GM19240 (cell line): ENCODE measurements around the gene COL10A1.

ENCODE experiments used
- DNase-seq: peaks from one replicate; pipeline ENCODE4 v3.0.0; 2011; ENCODE audit warnings: low spot score; ENCODE audit not compliant: insufficient read length

The COL10A1 gene

GRCh38 chr6:116126032-116126431, at the start of gene COL10A1:
Gene COL10A1 (minus strand): TSS chr6:116126132. CDS start chr6:116125492, 640 bp downstream.
- no peak for DNase-seq

DNA sequence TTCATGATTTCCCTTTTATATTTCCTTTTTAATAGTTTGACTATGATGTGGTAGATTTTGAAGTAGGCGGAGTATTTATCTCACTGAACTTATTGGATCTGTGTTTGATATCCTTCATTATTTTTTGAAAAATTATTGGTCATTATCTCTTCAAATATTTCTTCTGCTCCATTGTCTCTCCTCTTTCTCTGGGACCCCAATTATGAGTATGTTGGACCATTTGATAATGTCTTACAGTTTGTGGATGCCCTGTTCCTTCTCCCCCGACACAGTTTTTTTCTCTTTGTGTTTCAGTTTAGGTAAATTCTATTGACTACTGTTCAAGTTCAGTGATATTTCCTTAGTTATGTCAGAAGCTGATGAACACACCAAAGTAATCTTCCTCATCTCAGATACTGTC, 49.4 kb upstream of the COL10A1 start:
- DNase-seq, result no peak

- DNase-seq, result no peak
Observed at GRCh38 chr6:116173928-116174327, 48.0 kb upstream of the COL10A1 start.

- no peak for DNase-seq
Observed at GRCh38 chr6:116170358-116171057, 44.6 kb upstream of the COL10A1 start.

DNA sequence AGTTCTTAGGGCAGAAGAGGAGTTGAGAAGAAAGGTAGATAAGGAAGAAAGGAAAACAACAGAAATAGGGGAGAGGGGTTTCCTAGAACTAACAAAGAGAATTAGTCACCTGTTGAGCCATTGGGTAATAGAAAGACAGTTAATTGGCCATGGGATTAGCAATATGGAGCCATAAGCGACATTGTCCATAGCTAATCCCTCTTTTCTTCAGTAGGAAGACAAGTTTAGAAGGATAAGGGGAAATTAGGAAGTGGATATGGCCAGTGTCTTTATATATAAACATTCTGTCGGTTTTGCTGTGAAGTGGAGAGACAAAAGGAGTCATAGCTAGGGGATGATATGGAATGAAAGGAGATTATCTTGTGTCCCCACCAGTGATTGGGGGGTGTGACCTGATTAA, 43.9 kb upstream of the COL10A1 start:
- no peak for DNase-seq

GRCh38 chr6:116168148-116168547, 42.2 kb upstream of the COL10A1 start:
- DNase-seq, result no peak

DNA sequence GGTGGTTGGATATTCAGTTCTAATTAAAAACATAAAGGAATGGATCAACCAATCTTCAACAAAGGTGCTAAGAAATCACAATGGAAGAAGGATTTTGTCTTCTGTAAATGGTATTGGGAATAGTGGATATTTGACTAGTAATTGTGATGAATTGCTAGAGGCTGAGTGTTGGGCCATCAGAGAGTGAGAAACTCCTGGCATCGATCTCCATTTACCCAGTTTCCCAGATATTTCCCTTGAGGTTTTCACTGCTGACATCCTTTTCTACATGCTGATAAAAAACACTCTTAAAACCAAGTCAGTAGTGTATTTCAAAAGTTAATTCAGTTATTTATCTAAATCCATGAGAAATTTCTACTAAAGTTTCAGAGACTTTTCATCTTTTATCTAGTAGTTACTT, 40.4 kb upstream of the COL10A1 start:
- no peak for DNase-seq

- no peak for DNase-seq
Observed at GRCh38 chr6:116165596-116165995, 39.7 kb upstream of the COL10A1 start.

DNA sequence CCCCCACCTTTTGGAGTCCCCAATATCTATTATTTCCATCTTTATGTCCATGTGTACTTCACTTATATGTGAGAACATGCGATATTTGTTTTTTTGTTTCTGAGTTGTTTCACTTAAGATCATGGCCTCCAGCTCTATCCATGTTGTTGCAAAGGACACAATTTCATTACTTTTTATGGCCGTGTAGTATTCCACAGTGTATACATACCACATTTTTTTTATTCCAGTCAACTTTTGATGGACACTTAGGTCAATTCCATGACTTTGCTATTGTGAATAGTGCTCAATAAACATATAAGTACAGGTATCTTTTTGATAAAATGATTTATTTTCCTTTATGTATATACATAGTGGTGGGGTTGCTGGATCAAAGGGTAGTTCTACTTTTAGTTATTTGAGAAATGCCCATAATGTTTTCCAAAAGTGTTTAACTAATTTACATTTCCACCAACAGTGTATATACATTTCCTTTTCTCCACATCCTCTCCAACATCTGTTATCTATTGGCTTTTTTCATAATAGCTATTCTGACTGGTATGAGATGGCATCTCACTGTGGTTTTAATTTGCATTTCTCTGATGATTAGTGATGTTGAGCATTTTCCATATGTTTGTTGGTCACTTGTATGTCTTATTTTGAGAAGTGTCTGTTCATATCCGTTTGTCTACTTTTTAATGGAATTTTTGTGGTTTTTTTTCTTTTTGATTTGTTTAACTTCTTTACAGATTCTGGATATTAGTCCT, 34.0 kb upstream of the COL10A1 start:
- no peak for DNase-seq

- no peak for DNase-seq
Observed at GRCh38 chr6:116158641-116159040, 32.7 kb upstream of the COL10A1 start.

GRCh38 chr6:116157391-116157790, 31.5 kb upstream of the COL10A1 start:
- DNase-seq, result no peak

DNA sequence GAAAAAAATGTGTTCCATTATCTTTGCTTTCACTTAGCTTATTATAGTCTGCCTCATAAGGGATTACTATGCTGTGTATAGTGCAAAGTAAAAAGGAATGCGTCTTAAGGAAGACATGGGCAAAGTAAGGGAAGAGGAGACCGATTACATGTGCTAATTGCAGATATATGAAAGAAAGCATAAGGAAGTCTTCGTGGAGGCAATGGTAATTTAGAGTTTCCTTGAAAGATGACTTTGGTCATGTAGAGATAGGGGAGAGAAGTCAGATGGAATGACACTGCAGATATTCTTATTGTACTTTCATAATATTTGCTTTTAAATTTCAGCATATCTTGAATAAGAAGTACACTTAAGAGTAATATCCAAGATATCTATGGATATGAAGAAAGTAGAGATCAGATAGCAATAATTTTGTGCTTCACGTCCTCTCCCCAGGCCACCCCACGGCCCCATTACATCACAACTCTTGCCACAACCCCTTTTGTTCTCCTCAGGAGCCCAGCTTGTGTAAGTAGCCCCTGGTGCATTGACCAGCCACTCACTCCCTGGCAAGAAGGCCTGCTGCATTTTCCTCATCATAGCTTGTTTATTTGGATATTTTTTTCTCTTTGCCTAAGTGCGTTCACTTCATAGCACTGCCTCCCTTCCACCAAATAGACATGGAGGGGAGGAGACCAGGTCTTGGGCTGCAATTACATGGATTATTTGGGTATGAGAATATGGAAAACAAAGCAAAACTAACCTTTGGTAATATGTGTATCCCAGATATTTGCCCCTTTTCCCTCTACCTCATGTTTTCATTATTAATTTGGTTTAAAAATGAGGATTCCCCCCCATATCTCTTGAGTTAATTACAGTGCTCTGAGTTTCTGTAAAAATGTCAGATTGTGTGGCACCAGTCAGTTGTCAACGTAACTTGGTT, 30.7 kb upstream of the COL10A1 start:
- DNase-seq, result no peak

DNA sequence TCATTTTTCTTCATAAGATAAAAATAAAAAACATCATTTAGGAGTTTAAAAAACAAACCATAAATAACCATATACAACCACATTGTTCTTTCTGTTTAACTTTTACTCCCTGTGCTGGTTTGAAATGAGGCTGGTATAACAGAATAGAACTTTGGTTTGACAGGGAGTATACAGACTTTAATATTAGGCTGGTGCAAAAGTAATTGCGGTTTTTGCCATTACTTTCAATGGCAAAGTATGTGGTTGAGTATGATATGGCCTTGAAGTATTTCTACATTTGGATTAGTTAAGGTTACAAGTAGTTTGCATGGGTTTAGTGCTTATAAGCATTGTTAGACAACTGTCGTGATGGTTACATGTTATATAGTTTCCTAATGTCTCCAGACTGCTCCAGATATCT, 29.0 kb upstream of the COL10A1 start:
- DNase-seq, result no peak

- no peak for DNase-seq
Observed at GRCh38 chr6:116152620-116153019, 26.7 kb upstream of the COL10A1 start.

DNA sequence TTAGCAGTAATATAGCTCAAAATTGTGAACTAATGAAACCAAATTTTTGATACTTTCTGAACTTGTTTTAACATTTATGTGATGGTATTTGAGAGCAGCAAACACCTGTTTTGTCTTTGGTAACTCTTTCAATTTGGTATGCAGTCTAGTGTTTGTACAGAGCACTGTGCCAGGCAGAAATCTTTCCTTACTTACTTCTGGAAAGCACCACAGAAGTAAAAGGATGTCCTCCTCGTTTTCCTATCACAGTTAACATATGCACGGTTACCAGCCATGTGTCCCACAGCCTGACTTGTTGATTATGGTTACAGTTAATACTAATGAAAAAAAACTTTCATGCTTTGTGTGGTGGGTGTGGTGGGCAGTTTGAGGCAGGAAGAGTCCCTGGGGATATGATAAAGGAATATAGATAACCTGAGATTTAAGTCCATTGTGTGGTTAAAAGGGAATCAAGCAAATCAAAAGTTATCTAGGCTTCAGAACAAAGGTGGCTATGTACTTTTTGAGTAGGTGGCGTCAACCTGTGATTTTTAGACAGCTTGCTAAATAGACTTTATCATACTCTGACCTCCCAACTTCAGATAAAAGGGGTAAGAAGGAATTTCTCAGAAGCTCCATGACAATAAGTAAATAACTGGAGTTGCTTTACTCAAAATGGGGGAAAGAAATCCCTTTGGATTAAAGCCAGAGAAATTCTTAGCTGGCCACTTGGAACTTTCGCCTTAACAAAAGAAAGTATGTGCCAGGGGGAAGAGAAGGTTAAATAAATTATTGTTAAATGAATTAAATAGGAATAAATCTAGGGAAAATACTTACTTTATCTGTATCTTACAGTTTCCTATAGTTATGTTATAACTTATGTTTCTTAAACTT, 20.1 kb upstream of the COL10A1 start:
- DNase-seq, result no peak

DNA sequence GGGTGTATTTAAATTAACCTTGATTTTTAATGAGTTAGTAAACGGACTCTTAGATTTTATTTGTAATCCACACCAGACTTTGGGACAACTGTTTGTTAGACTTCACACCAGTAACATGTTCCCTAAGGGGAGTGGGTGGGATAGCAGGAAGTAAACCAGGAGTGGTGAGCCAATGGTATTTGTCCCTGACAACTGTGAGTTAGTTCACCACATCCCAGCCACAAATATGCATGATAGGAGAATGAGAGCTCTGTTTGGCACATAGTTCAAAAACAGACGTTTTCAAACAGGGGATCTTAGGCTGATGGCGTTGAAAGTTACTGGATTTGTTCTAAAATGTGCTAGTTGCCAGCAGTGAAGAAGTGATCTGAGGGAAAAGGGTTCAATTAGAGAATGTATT, 18.7 kb upstream of the COL10A1 start:
- no peak for DNase-seq

GRCh38 chr6:116139917-116140316, 14.0 kb upstream of the COL10A1 start:
- no peak for DNase-seq

GRCh38 chr6:116136933-116137340, 11.0 kb upstream of the COL10A1 start:
- DNase-seq, result no peak

GRCh38 chr6:116136373-116136772, 10.4 kb upstream of the COL10A1 start:
- no peak for DNase-seq

DNA sequence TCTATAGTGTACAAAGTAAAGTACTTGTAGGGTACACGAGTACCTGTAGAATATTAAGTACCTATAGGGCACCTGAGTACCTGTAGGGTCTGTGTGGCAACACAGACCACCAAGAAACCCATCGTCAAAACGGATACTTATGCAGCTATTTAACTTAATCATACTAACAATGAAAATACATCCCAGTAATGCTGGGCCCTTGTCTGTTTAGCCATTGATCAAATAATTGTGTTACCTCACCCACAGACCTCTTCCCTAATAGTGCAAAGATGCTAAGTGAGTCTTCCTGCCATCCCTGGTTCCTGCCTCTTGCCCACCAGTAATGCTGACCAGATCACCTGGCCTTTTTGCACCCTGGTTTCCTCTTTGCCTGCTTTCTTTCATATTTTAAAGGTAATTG, 7.5 kb upstream of the COL10A1 start:
- DNase-seq, result no peak
